Keratinocyte (primary cell): ENCODE results near the gene HBQ1.

Experiments
- CTCF ChIP-seq, 3 experiments: IDR thresholded peaks in 1 of 3; conservative IDR thresholded peaks in 1 of 3; optimal IDR thresholded peaks in 1 of 3; 2 replicates in 2 of 3; 3 replicates in 1 of 3; pipeline versions ENCODE3 to v1.5.1; 2011; ENCODE audit warnings: low read length in 3 of 3, mild to moderate bottlenecking in 3 of 3, moderate library complexity in 2 of 3, control low read depth in 1 of 3, inconsistent platforms in 1 of 3; ENCODE audit not compliant: insufficient read depth in 2 of 3; ENCODE audit errors: extremely low read depth in 1 of 3
- EZH2 ChIP-seq: IDR thresholded peaks from one replicate; pipeline ENCODE4 v1.6.1; 2012; ENCODE audit warnings: inconsistent platforms, mild to moderate bottlenecking, low read length, moderate library complexity

DNA sequence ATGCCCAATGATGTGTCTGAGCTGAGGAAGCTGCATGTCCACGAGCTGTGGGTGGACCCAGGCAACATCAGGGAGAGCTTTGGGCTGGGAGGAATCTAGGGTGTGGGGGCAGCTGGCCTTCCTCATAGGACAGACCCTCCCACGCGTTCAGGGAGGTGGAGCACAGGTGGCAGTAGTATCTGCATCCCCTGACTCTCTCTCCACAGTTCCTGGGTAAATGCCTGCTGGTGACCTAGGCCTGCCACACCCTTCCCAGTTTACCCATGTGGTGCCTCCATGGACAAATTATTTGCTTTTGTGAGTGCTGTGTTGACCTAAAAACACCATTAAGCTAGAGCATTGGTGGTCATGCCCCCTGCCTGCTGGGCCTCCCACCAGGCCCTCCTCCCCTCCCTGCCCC is 11.2 kb upstream of the HBQ1 start:
- TF ChIP-seq CTCF (optimal IDR thresholded peaks at IDR 0.05 in 1 of 3, IDR thresholded peaks at IDR 0.05 in 1 of 3, conservative IDR thresholded peaks at IDR 0.05 in 1 of 3; ENCODE audit: extremely low read depth in 1 of 3, insufficient read depth in 2 of 3, low read length in 3 of 3) (no peak), EZH2 (no peak)
